Measurements from ENCODE around the gene CFAP45.

DNA sequence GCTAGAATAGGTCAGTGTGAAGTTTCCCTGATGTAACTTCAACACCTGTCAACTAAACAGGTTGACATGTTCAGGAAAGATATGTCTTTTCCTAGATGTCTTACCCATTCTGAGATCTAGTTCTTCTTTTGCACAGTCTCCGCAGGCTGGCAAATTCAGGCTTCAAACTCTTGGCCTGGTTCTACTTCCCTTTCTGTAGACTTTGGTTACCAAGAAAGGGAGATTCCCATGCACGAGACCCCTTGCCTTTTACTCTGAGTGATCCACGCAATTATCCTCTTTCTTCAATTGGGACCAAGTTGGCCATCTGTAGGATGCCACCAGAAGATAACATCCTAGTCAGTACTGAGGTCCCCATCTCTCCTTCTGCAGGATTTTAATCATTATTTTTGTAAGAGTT lies 2.0 kb downstream of the CFAP45 start:
- TF ChIP-seq, protein P1, sequence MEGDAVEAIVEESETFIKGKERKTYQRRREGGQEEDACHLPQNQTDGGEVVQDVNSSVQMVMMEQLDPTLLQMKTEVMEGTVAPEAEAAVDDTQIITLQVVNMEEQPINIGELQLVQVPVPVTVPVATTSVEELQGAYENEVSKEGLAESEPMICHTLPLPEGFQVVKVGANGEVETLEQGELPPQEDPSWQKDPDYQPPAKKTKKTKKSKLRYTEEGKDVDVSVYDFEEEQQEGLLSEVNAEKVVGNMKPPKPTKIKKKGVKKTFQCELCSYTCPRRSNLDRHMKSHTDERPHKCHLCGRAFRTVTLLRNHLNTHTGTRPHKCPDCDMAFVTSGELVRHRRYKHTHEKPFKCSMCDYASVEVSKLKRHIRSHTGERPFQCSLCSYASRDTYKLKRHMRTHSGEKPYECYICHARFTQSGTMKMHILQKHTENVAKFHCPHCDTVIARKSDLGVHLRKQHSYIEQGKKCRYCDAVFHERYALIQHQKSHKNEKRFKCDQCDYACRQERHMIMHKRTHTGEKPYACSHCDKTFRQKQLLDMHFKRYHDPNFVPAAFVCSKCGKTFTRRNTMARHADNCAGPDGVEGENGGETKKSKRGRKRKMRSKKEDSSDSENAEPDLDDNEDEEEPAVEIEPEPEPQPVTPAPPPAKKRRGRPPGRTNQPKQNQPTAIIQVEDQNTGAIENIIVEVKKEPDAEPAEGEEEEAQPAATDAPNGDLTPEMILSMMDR (IDR thresholded peaks at IDR 0.05) = no peak
- no peak for TF ChIP-seq POLR2A (IDR thresholded peaks at IDR 0.05)

Data from thyroid gland (tissue), 4 donors.